Keratinocyte (primary cell): ENCODE data around the gene RAN. TPM values are rescaled to one million over a fixed set of nuclear protein-coding genes. Genes with fewer than 3 reads are reported as not detected.

Source experiments
- DNase-seq: peaks from one replicate; pipeline ENCODE4 v3.0.0-alpha.2; 2011; ENCODE audit warnings: low read depth, missing footprints, low spot score
- FAIRE-seq: peaks from 2 replicates; lab custom pipeline; 2011; peaks lifted over from hg19 to GRCh38; lab: Jason Lieb, UNC
- H2AFZ ChIP-seq: 2 replicates; pipeline ENCODE4 v1.6.0; 2012; ENCODE audit warnings: low read length, control low read depth, inconsistent platforms; ENCODE audit not compliant: control insufficient read depth
- H3K27ac ChIP-seq: 2 replicates; pipeline ENCODE4 v1.5.1; 2011; ENCODE audit warnings: low read length; ENCODE audit not compliant: control insufficient read depth, insufficient read depth
- H3K27me3 ChIP-seq: 3 replicates; pipeline ENCODE4 v1.6.0; 2011; ENCODE audit warnings: low read length; ENCODE audit not compliant: control insufficient read depth, insufficient read depth; ENCODE audit errors: extremely low read depth
- H3K36me3 ChIP-seq, 2 experiments: 2 replicates in 1 of 2; 3 replicates in 1 of 2; pipeline ENCODE4 v1.5.1; 2011; ENCODE audit warnings: low read length in 2 of 2, mild to moderate bottlenecking in 1 of 2; ENCODE audit not compliant: control insufficient read depth in 2 of 2, insufficient read depth in 2 of 2; ENCODE audit errors: extremely low read depth in 1 of 2
- H3K4me1 ChIP-seq: 3 replicates; pipeline ENCODE4 v1.5.1; 2011; ENCODE audit warnings: low read length; ENCODE audit not compliant: control insufficient read depth, insufficient read depth; ENCODE audit errors: extremely low read depth
- H3K4me2 ChIP-seq: 3 replicates; pipeline ENCODE4 v1.6.0; 2011; ENCODE audit warnings: low read depth, low read length; ENCODE audit not compliant: control insufficient read depth, insufficient read depth; ENCODE audit errors: extremely low read depth
- H3K4me3 ChIP-seq, 3 experiments: fragments of 200-600 bp in 1 of 3; sonication (generic) in 1 of 3; 2 replicates in 2 of 3; 3 replicates in 1 of 3; pipeline ENCODE4 v1.5.1; 2011 to 2016; ENCODE audit warnings: low read length in 3 of 3, mild to moderate bottlenecking in 3 of 3, control low read depth in 2 of 3, inconsistent platforms in 1 of 3, low read depth in 1 of 3, mixed read lengths in 1 of 3, mixed run types in 1 of 3, moderate library complexity in 1 of 3; ENCODE audit not compliant: control insufficient read depth in 2 of 3, insufficient read depth in 2 of 3; ENCODE audit errors: extremely low read depth in 1 of 3
- H3K79me2 ChIP-seq: 2 replicates; pipeline ENCODE4 v1.6.0; 2012; ENCODE audit warnings: low read length; ENCODE audit not compliant: control insufficient read depth, insufficient read depth
- H3K9ac ChIP-seq: 3 replicates; pipeline ENCODE4 v1.6.0; 2011; ENCODE audit warnings: low read length; ENCODE audit not compliant: control insufficient read depth, insufficient read depth; ENCODE audit errors: extremely low read depth
- H3K9me1 ChIP-seq: 3 replicates; pipeline ENCODE4 v1.6.0; 2011; ENCODE audit warnings: low read length; ENCODE audit not compliant: control insufficient read depth, insufficient read depth; ENCODE audit errors: extremely low read depth
- H3K9me3 ChIP-seq: 2 replicates; pipeline ENCODE4 v1.5.1; 2012; ENCODE audit warnings: low read depth, low read length; ENCODE audit not compliant: control insufficient read depth
- H4K20me1 ChIP-seq: 3 replicates; pipeline ENCODE4 v1.6.0; 2011; ENCODE audit warnings: low read length; ENCODE audit not compliant: control insufficient read depth, insufficient read depth; ENCODE audit errors: extremely low read depth
- CTCF ChIP-seq, 3 experiments: IDR thresholded peaks in 1 of 3; conservative IDR thresholded peaks in 1 of 3; optimal IDR thresholded peaks in 1 of 3; 2 replicates in 2 of 3; 3 replicates in 1 of 3; pipeline versions ENCODE3 to v1.5.1; 2011; ENCODE audit warnings: low read length in 3 of 3, mild to moderate bottlenecking in 3 of 3, moderate library complexity in 2 of 3, control low read depth in 1 of 3, inconsistent platforms in 1 of 3; ENCODE audit not compliant: insufficient read depth in 2 of 3; ENCODE audit errors: extremely low read depth in 1 of 3
- EZH2 ChIP-seq: IDR thresholded peaks from one replicate; pipeline ENCODE4 v1.6.1; 2012; ENCODE audit warnings: inconsistent platforms, mild to moderate bottlenecking, low read length, moderate library complexity
- dilution Hi-C: fragments of 300-500 bp; cut with MboI; formaldehyde crosslinking; loops from one replicate; pipeline ENCODE4 v1.7.0; 2020; ENCODE audit warnings: low sequenced_read_pairs; ENCODE audit not compliant: extremely low pct_ligation_motif_present
- polyA plus RNA-seq, 5 experiments: library from polyadenylated mRNA; depleted of rRNA in 3 of 5; stranded (reverse) in 3 of 5; stranded (forward) in 1 of 5; unstranded in 1 of 5; fragments of >200 nt; gene quantifications; 1 replicate in 1 of 5; 2 replicates in 3 of 5; 3 replicates in 1 of 5; pipeline versions ENCODE4 v1.2.1 to v1.2.3, GENCODE V29; 2011 to 2012; ENCODE audit warnings: missing spikeins in 2 of 5, low read depth in 1 of 5, low replicate concordance in 1 of 5

RAN gene
- polyA plus RNA-seq, 1 donor (not counting 4 experiments of a cell fraction or from before 2014, with no cell fraction given), result 2,211 TPM

- H3K36me3 ChIP-seq, result peaks cover 7 to 8% of the 10 kb centered on the region in 2 experiments
- dilution Hi-C loops, result no loop called here
- no peak overlapping the region for H3K4me3 ChIP-seq
- H3K4me1 ChIP-seq, result no peaks in the 10 kb centered on the region
- no peak overlapping the region for H2AFZ ChIP-seq
- no peak for DNase-seq
- no peak for FAIRE-seq
- H3K27ac ChIP-seq, result no peak overlapping the region
- H3K27me3 ChIP-seq, result no peaks in the 10 kb centered on the region
- TF ChIP-seq EZH2, result no peak
- TF ChIP-seq CTCF (optimal IDR thresholded peaks at IDR 0.05 in 1 of 3, IDR thresholded peaks at IDR 0.05 in 1 of 3, conservative IDR thresholded peaks at IDR 0.05 in 1 of 3; ENCODE audit: extremely low read depth in 1 of 3, insufficient read depth in 2 of 3, low read length in 3 of 3), result peak; percentile 59 to 82 (median 78)
- H3K4me2 ChIP-seq, result no peak overlapping the region
- H4K20me1 ChIP-seq, result no peaks in the 10 kb centered on the region
- H3K9me3 ChIP-seq, result no peaks in the 10 kb centered on the region
- no peak overlapping the region for H3K9ac ChIP-seq
- H3K9me1 ChIP-seq, result no peaks in the 10 kb centered on the region
- peaks cover 24% of the 10 kb centered on the region for H3K79me2 ChIP-seq
These were observed 45.6 kb upstream of the RAN start for GRCh38 chr12:130826151-130826801.

DNA sequence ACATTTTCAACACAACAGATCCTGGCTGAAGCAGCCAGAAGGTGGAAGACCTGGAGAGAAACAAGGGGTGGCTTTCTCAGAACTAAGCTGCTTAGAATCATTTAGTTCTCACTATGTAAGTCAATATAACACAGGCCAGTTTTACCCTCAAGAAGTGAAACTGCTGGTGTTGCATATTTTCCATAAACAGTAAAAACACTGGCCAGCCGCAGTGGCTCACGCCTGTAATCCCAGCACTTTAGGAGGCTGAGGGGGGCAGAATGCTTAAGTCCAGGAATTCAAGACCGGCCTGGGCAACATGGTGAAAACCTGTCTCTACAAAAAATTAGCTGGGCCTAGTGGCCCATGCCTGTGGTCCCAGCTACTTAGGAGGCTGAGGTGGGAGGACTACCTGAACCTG, 44.4 kb upstream of the RAN start:
- dilution Hi-C loops, result no loop called here
- Histone ChIP-seq H3K9me3 (no peaks in the 10 kb centered on the region), H3K36me3 (peaks cover 6 to 7% of the 10 kb centered on the region in 2 experiments), H4K20me1 (no peaks in the 10 kb centered on the region), H3K27me3 (no peaks in the 10 kb centered on the region), H3K4me1 (no peaks in the 10 kb centered on the region), H3K9me1 (no peaks in the 10 kb centered on the region), H2AFZ (no peak overlapping the region), H3K27ac (no peak overlapping the region), H3K9ac (no peak overlapping the region), H3K4me3 (no peak overlapping the region), H3K79me2 (peaks cover 33% of the 10 kb centered on the region), H3K4me2 (no peak overlapping the region)
- DNase-seq (no peak), FAIRE-seq (no peak)
- TF ChIP-seq CTCF (optimal IDR thresholded peaks at IDR 0.05 in 1 of 3, IDR thresholded peaks at IDR 0.05 in 1 of 3, conservative IDR thresholded peaks at IDR 0.05 in 1 of 3; ENCODE audit: extremely low read depth in 1 of 3, insufficient read depth in 2 of 3, low read length in 3 of 3) (no peak), EZH2 (no peak)
